ENCODE data around the gene TREML1. TPM values are rescaled to one million over a fixed set of nuclear protein-coding genes. Genes with fewer than 3 reads are reported as not detected.

Gene TREML1
- polyA plus RNA-seq, 1 experiment, result not detected

DNA sequence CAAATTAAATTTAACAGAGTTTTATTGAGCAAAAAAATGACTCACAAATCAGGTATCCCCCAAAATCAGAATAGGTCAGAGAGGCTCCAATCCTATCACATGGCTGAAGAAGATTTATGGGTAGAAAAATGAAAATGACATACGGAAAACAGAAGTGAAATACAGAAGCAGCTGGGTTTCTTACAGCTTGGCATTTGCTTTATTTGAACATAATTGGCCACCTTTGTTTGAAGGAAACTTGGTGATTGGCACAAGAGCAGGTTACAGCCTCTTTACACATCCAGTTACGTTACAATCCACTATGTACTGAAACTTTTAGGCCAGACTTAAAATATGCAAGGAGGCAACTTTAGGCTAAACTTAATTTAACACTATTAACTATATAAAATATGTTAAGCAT, 20.5 kb upstream of the TREML1 start:
- Histone ChIP-seq H3K27me3 (ENCODE audit: control insufficient read depth, insufficient read depth, low read length) (peaks cover 5% of the 10 kb centered on the region), H3K9me3 (ENCODE audit: control insufficient read depth, insufficient read depth, low read length) (no peaks in the 10 kb centered on the region), H3K4me3 (ENCODE audit: low read depth, low read length) (no peak overlapping the region), H3K27ac (ENCODE audit: low read depth, low read length) (no peak overlapping the region)
- ChIA-PET CTCF (no interaction called here), POLR2A (no interaction called here)
- no peak for DNase-seq (ENCODE audit: low read depth, low spot score)
- TF ChIP-seq, protein P1, sequence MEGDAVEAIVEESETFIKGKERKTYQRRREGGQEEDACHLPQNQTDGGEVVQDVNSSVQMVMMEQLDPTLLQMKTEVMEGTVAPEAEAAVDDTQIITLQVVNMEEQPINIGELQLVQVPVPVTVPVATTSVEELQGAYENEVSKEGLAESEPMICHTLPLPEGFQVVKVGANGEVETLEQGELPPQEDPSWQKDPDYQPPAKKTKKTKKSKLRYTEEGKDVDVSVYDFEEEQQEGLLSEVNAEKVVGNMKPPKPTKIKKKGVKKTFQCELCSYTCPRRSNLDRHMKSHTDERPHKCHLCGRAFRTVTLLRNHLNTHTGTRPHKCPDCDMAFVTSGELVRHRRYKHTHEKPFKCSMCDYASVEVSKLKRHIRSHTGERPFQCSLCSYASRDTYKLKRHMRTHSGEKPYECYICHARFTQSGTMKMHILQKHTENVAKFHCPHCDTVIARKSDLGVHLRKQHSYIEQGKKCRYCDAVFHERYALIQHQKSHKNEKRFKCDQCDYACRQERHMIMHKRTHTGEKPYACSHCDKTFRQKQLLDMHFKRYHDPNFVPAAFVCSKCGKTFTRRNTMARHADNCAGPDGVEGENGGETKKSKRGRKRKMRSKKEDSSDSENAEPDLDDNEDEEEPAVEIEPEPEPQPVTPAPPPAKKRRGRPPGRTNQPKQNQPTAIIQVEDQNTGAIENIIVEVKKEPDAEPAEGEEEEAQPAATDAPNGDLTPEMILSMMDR (IDR thresholded peaks at IDR 0.05; ENCODE audit: low read depth, low read length), result no peak

DNA sequence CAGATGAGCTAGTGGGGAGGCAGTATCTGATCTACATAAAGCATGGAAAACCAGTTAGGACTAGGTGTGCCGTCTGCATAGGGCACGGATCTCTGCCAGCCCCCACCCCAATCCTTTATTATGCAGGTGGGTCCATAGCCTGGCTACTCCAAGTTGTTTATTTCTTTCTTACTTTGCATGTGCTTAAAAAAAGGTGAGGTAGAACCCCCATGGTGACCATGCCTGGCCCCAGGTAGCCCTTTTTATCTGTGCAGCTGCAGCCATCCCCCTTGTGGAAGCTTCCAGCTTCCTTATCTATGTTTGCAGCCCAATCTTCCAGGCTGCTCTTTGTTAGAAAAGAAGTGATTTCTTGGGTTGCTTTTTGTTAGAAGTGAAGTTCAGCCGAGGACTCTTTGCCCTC, 17.8 kb upstream of the TREML1 start:
- H3K4me3 ChIP-seq (ENCODE audit: low read depth, low read length), result no peak overlapping the region
- H3K27ac ChIP-seq (ENCODE audit: low read depth, low read length), result no peak overlapping the region
- DNase-seq (ENCODE audit: low read depth, low spot score), result no peak
- ChIA-PET POLR2A (no interaction called here), CTCF (interaction anchor here (1.7 kb wide), 1 partner anchor 10 kb away, joined by 6 read pairs; no protein-coding TSS in a partner anchor)
- peaks cover 6% of the 10 kb centered on the region for H3K27me3 ChIP-seq (ENCODE audit: control insufficient read depth, insufficient read depth, low read length)
- TF ChIP-seq, protein P1 (IDR thresholded peaks at IDR 0.05; ENCODE audit: low read depth, low read length), result no peak
- H3K9me3 ChIP-seq (ENCODE audit: control insufficient read depth, insufficient read depth, low read length), result no peaks in the 10 kb centered on the region

DNA sequence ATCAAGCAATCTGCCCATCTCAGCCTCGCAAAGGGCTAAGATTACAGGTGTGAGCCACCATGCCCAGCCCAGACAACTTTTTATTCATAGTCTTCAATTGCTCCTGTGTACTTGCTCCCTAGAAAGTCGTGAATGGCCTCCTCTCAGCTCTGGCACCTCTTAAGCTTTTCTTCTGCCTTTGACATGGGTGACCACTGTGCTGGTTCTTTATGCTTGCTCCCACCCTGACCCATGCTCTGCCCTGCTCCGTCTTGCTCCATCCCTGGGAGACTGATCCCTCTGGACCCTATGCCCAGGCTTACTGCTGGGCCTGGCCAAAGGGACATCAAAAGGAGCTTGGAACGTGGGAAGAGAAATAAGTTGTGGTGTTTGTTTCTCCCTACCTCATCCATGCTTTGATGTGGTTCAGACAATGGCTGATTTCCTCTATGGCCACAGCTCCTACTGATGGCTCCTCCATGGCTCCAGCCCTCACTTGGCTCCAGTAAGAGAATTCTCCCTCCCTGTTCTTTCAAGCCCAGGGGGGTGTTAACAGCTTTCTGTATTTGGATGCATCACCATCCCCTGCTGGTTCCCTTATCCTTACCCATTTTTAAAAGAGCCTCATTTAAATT, 16.5 kb upstream of the TREML1 start:
- DNase-seq (ENCODE audit: low read depth, low spot score), result no peak
- H3K4me3 ChIP-seq (ENCODE audit: low read depth, low read length), result no peak overlapping the region
- H3K9me3 ChIP-seq (ENCODE audit: control insufficient read depth, insufficient read depth, low read length), result no peaks in the 10 kb centered on the region
- ChIA-PET CTCF (interaction anchor here (1.7 kb wide), 1 partner anchor 12 kb away, joined by 6 read pairs; no protein-coding TSS in a partner anchor), POLR2A (no interaction called here)
- peaks cover 3% of the 10 kb centered on the region for H3K27me3 ChIP-seq (ENCODE audit: control insufficient read depth, insufficient read depth, low read length)
- H3K27ac ChIP-seq (ENCODE audit: low read depth, low read length), result no peak overlapping the region
- TF ChIP-seq, protein P1 (IDR thresholded peaks at IDR 0.05; ENCODE audit: low read depth, low read length), result no peak

DNA sequence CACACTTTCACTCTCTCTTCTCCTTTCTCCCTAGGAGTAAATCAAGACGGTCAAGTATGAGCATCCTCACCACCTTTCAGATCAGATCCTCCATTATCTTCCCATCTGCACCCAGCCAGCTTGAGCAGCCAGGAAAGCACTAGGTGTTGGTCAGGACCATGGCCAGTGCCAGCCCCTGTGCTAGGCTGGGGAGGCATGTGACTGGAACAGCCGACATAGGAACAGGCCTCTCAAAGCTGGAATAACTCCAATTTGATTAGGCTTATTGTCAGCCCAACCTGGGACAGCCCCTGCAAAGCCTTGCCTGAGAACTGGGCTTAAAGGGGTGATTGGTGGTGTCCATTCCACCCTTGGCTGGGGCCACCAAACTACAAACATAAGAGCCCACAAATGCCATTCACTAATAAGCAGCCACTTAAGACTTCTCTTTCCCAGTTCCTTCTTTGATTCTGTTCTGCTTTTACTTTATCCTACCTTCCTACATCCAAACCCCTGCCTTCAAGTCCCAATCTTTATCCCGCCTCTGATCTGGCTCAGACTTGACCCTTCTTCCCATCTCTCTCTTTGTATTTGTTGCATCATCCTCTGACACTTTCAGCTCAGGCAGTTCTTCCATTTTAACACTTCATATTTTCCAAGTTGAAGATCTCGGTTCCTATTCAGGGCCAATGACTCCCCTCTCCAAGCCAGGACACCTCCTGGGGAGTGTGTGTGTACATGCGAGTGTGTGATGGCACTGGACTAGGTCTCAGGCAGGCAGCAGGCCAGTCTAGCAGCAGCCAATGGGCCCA, 13.2 kb upstream of the TREML1 start:
- POLR2A ChIA-PET, result no interaction called here
- H3K4me3 ChIP-seq (ENCODE audit: low read depth, low read length), result no peak overlapping the region
- no peak for DNase-seq (ENCODE audit: low read depth, low spot score)

More for the DNA sequence above, 13.2 kb upstream of the TREML1 start:
- H3K9me3 ChIP-seq (ENCODE audit: control insufficient read depth, insufficient read depth, low read length), result no peaks in the 10 kb centered on the region
- CTCF ChIA-PET, result no interaction called here
- H3K27ac ChIP-seq (ENCODE audit: low read depth, low read length), result no peak overlapping the region
- peaks cover 6% of the 10 kb centered on the region for H3K27me3 ChIP-seq (ENCODE audit: control insufficient read depth, insufficient read depth, low read length)
- TF ChIP-seq, protein P1 (IDR thresholded peaks at IDR 0.05; ENCODE audit: low read depth, low read length), result no peak
